Muscle layer of colon (tissue), 2 donors: Measurements from ENCODE around the gene GABRG3.

Experiments used
- H3K27ac ChIP-seq: one replicate; pipeline ENCODE4 v1.7.0; 2013; ENCODE audit warnings: low read depth, mild to moderate bottlenecking, low read length, moderate library complexity
- H3K27me3 ChIP-seq, 2 donors: one replicate each; pipeline ENCODE4 v1.7.0; 2013; ENCODE audit warnings: low read length in 2 of 2, mild to moderate bottlenecking in 2 of 2; ENCODE audit not compliant: insufficient read depth in 2 of 2, control insufficient read depth in 1 of 2
- H3K36me3 ChIP-seq: one replicate; pipeline ENCODE4 v1.7.0; 2013; ENCODE audit warnings: mild to moderate bottlenecking, low read length; ENCODE audit not compliant: insufficient read depth
- H3K4me1 ChIP-seq: one replicate; pipeline ENCODE4 v1.7.0; 2013; ENCODE audit warnings: mild to moderate bottlenecking, low read length; ENCODE audit not compliant: insufficient read depth
- H3K4me3 ChIP-seq, 2 donors: one replicate each; pipeline ENCODE4 v1.7.0; 2013; ENCODE audit warnings: low read length in 2 of 2, low read depth in 1 of 2, mild to moderate bottlenecking in 1 of 2, moderate library complexity in 1 of 2
- H3K9ac ChIP-seq: one replicate; pipeline ENCODE4 v1.7.0; 2013; ENCODE audit warnings: low read length
- H3K9me3 ChIP-seq: one replicate; pipeline ENCODE4 v1.7.0; 2013; ENCODE audit warnings: mild to moderate bottlenecking, low read length
- donor health status: abdominal sarcoma.
- donor health status: Adenocarcinoma of cecum.

GABRG3 gene

DNA sequence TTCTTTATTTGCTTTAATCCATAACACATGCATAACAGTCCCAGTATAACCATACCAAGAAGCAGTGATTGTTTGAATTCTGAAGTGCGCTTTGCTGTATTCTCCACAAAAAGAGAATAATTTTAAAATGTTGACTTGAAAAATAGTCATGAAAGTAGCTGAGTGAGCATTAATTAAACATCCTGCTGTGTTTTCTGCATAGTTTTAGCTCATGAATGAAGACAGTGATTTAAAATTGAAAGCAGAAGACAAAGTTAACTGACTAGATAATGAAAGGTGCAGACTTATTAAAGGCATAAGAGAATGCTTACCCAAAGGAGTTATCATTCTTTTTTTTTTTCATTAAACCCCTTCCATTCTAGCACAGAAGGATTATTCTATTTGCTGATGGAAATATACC lies 143.5 kb downstream of the GABRG3 start:
- H3K36me3 ChIP-seq, result no peaks in the 10 kb centered on the region
- H3K27ac ChIP-seq, result no peak overlapping the region
- H3K4me1 ChIP-seq, result no peaks in the 10 kb centered on the region
- H3K9ac ChIP-seq, result no peak overlapping the region
- H3K4me3 ChIP-seq, result no peak overlapping the region
- H3K27me3 ChIP-seq, result no peaks in the 10 kb centered on the region
- H3K9me3 ChIP-seq, result no peaks in the 10 kb centered on the region

DNA sequence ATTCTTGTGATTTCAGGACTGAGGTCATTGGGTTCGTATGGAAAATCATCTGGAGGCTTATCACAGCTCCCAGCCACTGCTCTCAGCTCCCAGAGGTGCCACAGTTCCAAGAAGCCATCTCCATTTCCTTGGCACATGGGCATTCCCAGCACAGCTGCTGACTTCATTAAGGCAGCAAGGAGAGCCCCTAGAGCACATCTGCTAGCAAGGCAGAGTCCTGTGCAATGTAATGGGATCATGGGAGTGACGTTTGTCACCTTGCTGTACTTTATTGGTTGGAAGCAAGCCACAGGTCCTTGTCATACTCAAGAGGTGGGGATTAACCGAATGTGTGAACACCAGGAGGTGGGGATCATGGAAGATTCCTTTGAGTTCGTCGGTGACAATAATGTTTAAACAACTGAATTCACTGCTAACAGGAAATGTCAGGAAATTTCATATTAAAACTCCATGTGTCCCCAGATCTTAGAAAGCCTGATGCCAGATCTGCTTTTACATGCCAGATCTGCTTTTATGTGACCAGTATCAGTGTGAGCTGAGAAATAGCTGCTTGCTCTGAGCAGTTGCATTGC lies 148.8 kb downstream of the GABRG3 start:
- H3K9me3 ChIP-seq, result no peaks in the 10 kb centered on the region
- no peak overlapping the region for H3K27ac ChIP-seq
- no peak overlapping the region for H3K4me3 ChIP-seq
- no peaks in the 10 kb centered on the region for H3K27me3 ChIP-seq
- no peak overlapping the region for H3K9ac ChIP-seq
- H3K36me3 ChIP-seq, result no peaks in the 10 kb centered on the region
- H3K4me1 ChIP-seq, result no peaks in the 10 kb centered on the region

DNA sequence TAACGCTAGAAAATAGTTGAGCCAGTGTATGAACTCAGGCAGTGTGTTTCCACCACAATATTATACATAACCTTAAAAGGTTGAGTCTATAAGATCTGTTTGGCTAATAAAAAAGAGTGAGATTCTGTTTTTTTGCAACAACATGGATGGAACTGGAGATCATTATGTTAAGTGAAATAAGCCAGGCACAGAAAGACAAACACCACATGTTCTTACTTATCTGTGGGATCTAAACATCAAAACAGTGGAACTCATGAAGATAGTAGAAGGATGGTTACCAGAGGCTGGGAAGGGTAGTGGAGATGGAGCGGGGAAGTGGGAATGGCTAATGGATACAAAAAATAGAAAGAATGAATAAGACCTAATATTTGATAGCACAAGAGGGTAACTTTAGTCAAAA lies 150.7 kb downstream of the GABRG3 start:
- Histone ChIP-seq H3K4me3 (no peak overlapping the region), H3K9ac (no peak overlapping the region), H3K27me3 (no peaks in the 10 kb centered on the region), H3K36me3 (no peaks in the 10 kb centered on the region), H3K4me1 (no peaks in the 10 kb centered on the region), H3K9me3 (no peaks in the 10 kb centered on the region), H3K27ac (no peak overlapping the region)

DNA sequence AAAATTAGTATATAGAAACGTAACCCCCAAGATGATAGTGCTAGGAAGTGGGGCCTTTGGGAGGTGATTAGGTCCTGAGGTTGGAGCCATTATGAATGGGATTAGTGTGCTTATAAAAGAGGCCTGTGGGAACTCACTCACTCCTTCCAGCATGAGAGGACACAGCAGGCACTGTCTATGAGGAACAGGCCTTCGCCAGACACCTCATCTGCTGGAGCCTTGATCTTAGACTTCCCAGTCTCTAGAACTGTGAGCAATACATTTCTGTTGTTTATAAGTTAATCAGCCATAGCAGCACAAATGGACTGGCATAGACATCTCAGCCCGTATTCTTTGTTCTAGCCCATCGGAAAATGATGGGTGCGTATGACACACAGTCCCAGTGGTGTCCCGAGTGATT lies 152.3 kb downstream of the GABRG3 start:
- Histone ChIP-seq H3K27ac (no peak overlapping the region), H3K9me3 (no peaks in the 10 kb centered on the region), H3K9ac (no peak overlapping the region), H3K27me3 (no peaks in the 10 kb centered on the region), H3K4me3 (no peak overlapping the region), H3K4me1 (no peaks in the 10 kb centered on the region), H3K36me3 (no peaks in the 10 kb centered on the region)

DNA sequence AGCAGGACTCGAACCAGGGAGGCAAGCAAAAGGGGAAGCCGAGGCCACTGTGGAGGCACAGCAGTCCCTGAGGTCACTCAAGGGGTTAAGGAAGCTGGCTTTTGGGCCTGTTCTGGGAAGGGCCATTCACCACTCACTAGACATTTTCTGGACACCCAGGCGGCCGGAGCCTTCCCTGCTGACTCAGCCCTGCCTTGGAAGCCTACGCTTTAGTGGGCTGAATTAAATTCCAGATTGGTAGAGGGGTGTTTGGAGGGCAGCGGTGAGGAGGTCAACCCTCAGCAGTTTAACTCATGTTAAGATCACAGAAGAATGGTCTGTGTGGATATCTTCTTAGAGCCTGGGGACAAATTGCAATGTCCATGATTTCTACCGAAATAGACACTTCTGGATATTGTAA lies 152.8 kb downstream of the GABRG3 start:
- Histone ChIP-seq H3K4me3 (no peak overlapping the region), H3K9ac (no peak overlapping the region), H3K27ac (no peak overlapping the region), H3K9me3 (no peaks in the 10 kb centered on the region), H3K27me3 (no peaks in the 10 kb centered on the region), H3K36me3 (no peaks in the 10 kb centered on the region), H3K4me1 (no peaks in the 10 kb centered on the region)

DNA sequence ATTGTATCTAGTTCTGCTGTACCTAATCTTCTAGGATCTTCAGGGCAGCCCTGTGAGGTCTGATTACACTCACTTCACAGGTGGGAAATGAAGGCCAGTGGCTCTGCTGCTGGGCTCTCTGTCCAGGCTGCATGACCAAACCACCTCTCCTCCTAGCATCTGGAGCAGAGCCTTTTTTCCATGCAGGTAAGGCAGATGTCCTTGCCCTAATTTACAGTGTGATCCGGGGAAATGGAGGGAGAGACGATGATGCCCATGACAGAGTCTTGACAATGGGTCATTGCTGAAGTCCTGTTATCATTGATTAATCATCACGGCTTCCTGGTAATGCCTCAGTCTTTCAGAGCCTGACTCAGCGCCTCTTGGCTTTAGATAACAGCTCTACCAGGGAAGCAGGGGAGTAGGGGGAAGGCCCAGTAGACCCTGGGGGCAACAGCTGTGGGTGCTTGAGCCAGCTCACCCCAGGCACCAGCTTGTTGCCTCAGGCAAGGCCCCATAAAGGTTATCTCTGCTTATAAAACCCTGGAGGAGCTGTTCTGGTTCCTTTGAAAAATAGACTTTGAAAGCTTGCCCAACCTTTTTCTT lies 153.4 kb downstream of the GABRG3 start:
- H3K36me3 ChIP-seq, result no peaks in the 10 kb centered on the region
- H3K4me1 ChIP-seq, result no peaks in the 10 kb centered on the region
- no peaks in the 10 kb centered on the region for H3K9me3 ChIP-seq
- H3K27ac ChIP-seq, result no peak overlapping the region
- no peaks in the 10 kb centered on the region for H3K27me3 ChIP-seq
- no peak overlapping the region for H3K9ac ChIP-seq
- H3K4me3 ChIP-seq, result no peak overlapping the region

DNA sequence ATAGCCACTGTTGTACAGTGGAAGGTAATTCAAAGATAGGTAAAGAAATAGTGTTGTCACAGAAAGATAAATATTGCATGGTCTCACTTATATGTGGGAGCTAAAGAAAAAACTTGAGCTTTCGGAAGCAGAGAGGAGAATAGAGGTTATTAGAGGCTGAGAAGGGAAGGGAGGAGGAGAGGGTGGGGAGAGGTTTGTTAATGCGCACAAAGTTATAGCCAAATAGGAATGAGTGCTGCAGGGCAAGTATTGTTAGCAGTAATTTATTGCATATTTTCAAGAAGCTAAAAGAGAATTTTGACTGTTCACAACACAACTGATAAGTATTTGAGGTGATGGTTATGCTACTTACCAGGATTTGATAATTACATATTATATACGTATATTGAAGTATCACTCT lies 154.2 kb downstream of the GABRG3 start:
- Histone ChIP-seq H3K27me3 (no peaks in the 10 kb centered on the region), H3K4me1 (no peaks in the 10 kb centered on the region), H3K4me3 (no peak overlapping the region), H3K9ac (no peak overlapping the region), H3K27ac (no peak overlapping the region), H3K36me3 (no peaks in the 10 kb centered on the region), H3K9me3 (no peaks in the 10 kb centered on the region)

DNA sequence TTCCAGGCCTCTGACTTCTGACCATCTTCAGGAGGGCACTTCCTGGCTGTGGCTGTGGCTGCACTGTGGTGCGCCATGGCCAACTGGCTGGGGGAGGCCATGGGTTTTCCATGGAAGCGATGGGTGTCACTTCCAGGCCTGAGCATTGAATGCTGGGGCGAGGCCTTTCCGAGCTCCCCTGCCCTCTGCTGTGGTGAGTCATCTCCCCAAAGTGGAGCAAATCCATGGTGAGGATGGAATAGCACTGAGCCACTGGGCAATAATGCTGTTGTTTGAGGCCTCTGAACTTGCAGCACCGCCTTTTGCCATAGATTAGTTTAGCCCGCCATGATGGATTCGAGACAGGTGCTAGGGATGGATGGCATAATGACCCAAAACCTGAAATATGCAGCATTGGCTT lies 155.5 kb downstream of the GABRG3 start:
- no peaks in the 10 kb centered on the region for H3K4me1 ChIP-seq
- no peaks in the 10 kb centered on the region for H3K27me3 ChIP-seq
- H3K9ac ChIP-seq, result no peak overlapping the region
- H3K27ac ChIP-seq, result no peak overlapping the region
- no peaks in the 10 kb centered on the region for H3K36me3 ChIP-seq
- H3K9me3 ChIP-seq, result no peaks in the 10 kb centered on the region
- no peak overlapping the region for H3K4me3 ChIP-seq

DNA sequence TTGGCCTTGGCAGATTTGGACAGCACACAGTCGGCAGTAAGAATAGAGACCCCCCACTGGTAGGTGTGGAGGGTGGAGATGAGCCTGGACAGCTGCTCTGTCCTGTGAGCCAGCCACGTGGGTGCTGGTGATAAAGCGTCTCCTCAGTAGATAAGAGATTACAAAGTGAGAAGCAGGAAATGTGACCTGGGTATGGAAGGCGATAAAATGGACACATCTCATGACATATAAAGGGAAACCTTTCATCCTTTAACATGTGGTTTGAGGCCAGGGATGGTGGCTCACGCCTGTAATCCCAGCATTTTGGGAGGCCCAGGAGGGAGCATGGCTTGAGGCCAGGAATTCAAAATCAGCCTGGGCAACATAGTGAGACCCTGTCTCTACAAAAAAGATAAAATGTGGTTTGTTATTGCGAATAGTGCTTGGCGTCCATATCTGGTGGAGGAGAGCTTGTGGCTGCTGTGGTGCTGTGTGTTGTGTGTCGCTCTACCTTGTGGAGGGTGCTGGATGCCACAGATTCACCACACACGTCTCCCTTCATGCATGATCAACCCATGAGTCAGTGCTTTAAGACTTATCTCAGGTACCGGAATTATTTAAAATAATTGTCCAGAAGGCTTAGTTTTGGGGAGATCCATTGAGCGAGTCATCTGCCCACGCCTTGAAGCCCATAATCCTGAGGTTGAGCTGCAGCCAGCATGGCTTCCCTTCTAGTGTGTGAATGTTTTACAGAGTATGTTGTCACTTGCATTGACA lies 157.0 kb downstream of the GABRG3 start:
- no peaks in the 10 kb centered on the region for H3K9me3 ChIP-seq
- H3K4me3 ChIP-seq, result no peak overlapping the region
- no peak overlapping the region for H3K27ac ChIP-seq
- H3K4me1 ChIP-seq, result no peaks in the 10 kb centered on the region
- H3K27me3 ChIP-seq, result no peaks in the 10 kb centered on the region
- no peak overlapping the region for H3K9ac ChIP-seq
- H3K36me3 ChIP-seq, result no peaks in the 10 kb centered on the region

DNA sequence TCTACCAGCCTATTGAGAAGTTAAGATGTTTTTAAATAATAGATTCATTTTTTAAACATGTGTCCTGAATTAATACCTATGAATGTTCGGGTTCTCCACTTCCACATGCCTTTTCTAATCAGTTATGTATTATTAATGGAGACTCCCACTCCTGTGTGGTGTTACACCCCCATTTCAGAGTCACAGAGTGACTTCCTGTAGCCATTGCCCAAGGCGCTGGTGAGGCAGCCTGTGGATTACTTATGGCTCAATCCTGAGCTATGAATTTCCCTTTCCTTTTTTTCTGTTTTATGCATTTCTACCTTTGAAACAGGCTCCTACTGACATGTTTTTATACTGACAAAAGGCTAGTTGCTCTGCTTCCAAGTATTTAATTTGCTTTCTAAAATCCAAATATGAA lies 162.3 kb downstream of the GABRG3 start:
- H3K27me3 ChIP-seq, result no peaks in the 10 kb centered on the region
- no peak overlapping the region for H3K9ac ChIP-seq
- H3K4me3 ChIP-seq, result no peak overlapping the region
- H3K9me3 ChIP-seq, result no peaks in the 10 kb centered on the region
- H3K36me3 ChIP-seq, result no peaks in the 10 kb centered on the region
- H3K4me1 ChIP-seq, result no peaks in the 10 kb centered on the region
- H3K27ac ChIP-seq, result no peak overlapping the region

DNA sequence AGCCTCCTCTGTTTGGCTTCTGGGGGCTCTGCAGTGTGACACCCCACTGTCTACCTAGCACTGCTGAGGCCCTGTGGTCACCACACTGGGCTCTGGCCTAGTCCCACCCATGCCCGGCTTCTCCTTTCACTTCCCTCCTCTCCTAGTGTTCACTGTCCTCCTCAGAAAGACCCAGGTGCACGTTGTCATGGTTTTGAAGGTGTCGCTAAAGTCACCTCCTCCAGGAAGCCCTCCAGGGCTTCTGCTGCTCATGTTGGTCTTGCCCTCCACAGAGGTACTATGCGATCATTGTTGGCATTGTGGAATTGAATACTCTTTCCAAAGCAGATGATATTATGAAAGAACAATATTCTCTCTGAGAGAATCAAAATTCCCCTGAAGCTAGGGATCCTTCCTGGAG lies 163.5 kb downstream of the GABRG3 start:
- no peaks in the 10 kb centered on the region for H3K36me3 ChIP-seq

DNA sequence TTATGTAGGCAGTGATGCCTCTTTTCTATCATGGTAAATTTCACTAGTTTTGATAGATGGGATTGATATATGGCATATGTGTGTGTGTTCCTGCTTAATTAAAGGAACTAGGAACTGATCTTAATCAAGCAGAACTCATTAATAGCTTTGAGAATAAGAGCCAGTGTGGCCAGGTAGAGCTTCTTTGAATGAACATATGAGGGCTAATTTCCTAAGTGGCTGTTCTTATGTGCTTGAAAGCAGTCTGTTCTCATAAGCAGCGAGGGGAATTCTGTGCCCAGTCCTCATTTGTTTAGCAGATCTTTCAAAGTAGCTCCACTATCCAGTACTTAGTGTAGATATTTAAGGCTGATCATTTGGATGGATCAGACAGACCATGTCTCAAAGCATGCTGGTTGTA lies 164.2 kb downstream of the GABRG3 start:
- Histone ChIP-seq H3K27me3 (no peaks in the 10 kb centered on the region), H3K4me1 (no peaks in the 10 kb centered on the region), H3K27ac (no peak overlapping the region), H3K9ac (no peak overlapping the region), H3K4me3 (no peak overlapping the region), H3K9me3 (no peaks in the 10 kb centered on the region), H3K36me3 (no peaks in the 10 kb centered on the region)

More for the DNA sequence above, 163.5 kb downstream of the GABRG3 start:
- no peaks in the 10 kb centered on the region for H3K4me1 ChIP-seq
- H3K9ac ChIP-seq, result no peak overlapping the region
- H3K9me3 ChIP-seq, result no peaks in the 10 kb centered on the region
- no peak overlapping the region for H3K27ac ChIP-seq
- H3K27me3 ChIP-seq, result no peaks in the 10 kb centered on the region
- H3K4me3 ChIP-seq, result no peak overlapping the region
